Colonic mucosa (tissue), 4 donors: ENCODE results near the gene GALNT17. TPM values are rescaled to one million over a fixed set of nuclear protein-coding genes. Genes with fewer than 3 reads are reported as not detected.

Experiments
- DNase-seq: peaks from one replicate; pipeline ENCODE4 v3.0.0-alpha.2; 2020
- H3K27ac ChIP-seq: fragments of 200-600 bp; one replicate; pipeline ENCODE4 v1.8.0; 2021
- H3K27me3 ChIP-seq: fragments of 200-600 bp; one replicate; pipeline ENCODE4 v1.8.0; 2021
- H3K36me3 ChIP-seq: fragments of 200-600 bp; one replicate; pipeline ENCODE4 v1.8.0; 2021
- H3K4me1 ChIP-seq: fragments of 200-600 bp; one replicate; pipeline ENCODE4 v1.8.0; 2021; ENCODE audit warnings: mild to moderate bottlenecking
- H3K4me3 ChIP-seq: fragments of 200-600 bp; one replicate; pipeline ENCODE4 v1.8.0; 2021
- H3K9ac ChIP-seq, 2 donors: one replicate each; pipeline ENCODE4 v1.7.0; 2013; ENCODE audit warnings: control low read depth in 2 of 2, low read depth in 2 of 2, low read length in 2 of 2
- H3K9me3 ChIP-seq: fragments of 200-600 bp; one replicate; pipeline ENCODE4 v1.8.0; 2021
- CTCF ChIP-seq: fragments of 200-600 bp; IDR thresholded peaks from one replicate; pipeline ENCODE4 v1.8.0; 2022; ENCODE audit warnings: antibody characterized with exemption, mild to moderate bottlenecking
- intact Hi-C: fragments of 100-400 bp; cut with DNase I; formaldehyde crosslinking; loops from one replicate; pipeline ENCODE4 v1.14.1; 2022
- total RNA-seq, 2 donors: library from RNA; stranded (reverse); fragmentation: NEBNext Ultra II Directional in 1 of 2; extraction: Animal tissue kit (Norgen Biotek cat#: 25700) in 1 of 2; gene quantifications; one replicate each; pipeline ENCODE4 v1.2.1, GENCODE V29; 2021
- donor health status: healthy.
- donor health status: DM: no; HTN: no; CAD: no.
- donor health status: DM: no; HTN: no; CAD: no.

The GALNT17 gene
- total RNA-seq, 2 donors from 2014 or later, result 0.37 to 1.3 TPM

- no peak for DNase-seq
- no peaks in the 10 kb centered on the region for H3K27me3 ChIP-seq
- no peaks in the 10 kb centered on the region for H3K4me1 ChIP-seq
- H3K27ac ChIP-seq, result no peak overlapping the region
- H3K9me3 ChIP-seq, result no peaks in the 10 kb centered on the region
- H3K9ac ChIP-seq, result no peak overlapping the region
- no peak overlapping the region for H3K4me3 ChIP-seq
- TF ChIP-seq CTCF, result no peak
- no peaks in the 10 kb centered on the region for H3K36me3 ChIP-seq
- intact Hi-C loops, result no loop called here
These were observed 230.3 kb downstream of the GALNT17 start for GRCh38 chr7:71362240-71362639.

GRCh38 chr7:71363223-71363622 lies 231.3 kb downstream of the GALNT17 start:
- Histone ChIP-seq H3K4me3 (no peak overlapping the region), H3K36me3 (no peaks in the 10 kb centered on the region), H3K27ac (no peak overlapping the region), H3K9ac (no peak overlapping the region), H3K27me3 (no peaks in the 10 kb centered on the region), H3K4me1 (no peaks in the 10 kb centered on the region), H3K9me3 (no peaks in the 10 kb centered on the region)
- no peak for TF ChIP-seq CTCF
- intact Hi-C loops, result no loop called here
- no peak for DNase-seq

GRCh38 chr7:71363627-71364026 lies 231.7 kb downstream of the GALNT17 start:
- no peak overlapping the region for H3K27ac ChIP-seq
- intact Hi-C loops, result no loop called here
- no peak overlapping the region for H3K4me3 ChIP-seq
- H3K27me3 ChIP-seq, result no peaks in the 10 kb centered on the region
- H3K9me3 ChIP-seq, result no peaks in the 10 kb centered on the region
- H3K36me3 ChIP-seq, result no peaks in the 10 kb centered on the region
- no peaks in the 10 kb centered on the region for H3K4me1 ChIP-seq
- H3K9ac ChIP-seq, result no peak overlapping the region
- DNase-seq, result no peak
- TF ChIP-seq CTCF, result no peak

GRCh38 chr7:71364551-71364950 lies 232.6 kb downstream of the GALNT17 start:
- H3K9me3 ChIP-seq, result no peaks in the 10 kb centered on the region
- no peak for TF ChIP-seq CTCF
- no peaks in the 10 kb centered on the region for H3K4me1 ChIP-seq
- no peaks in the 10 kb centered on the region for H3K36me3 ChIP-seq
- intact Hi-C loops, result no loop called here
- H3K9ac ChIP-seq, result no peak overlapping the region
- no peak overlapping the region for H3K27ac ChIP-seq
- H3K27me3 ChIP-seq, result no peaks in the 10 kb centered on the region
- DNase-seq, result no peak
- H3K4me3 ChIP-seq, result no peak overlapping the region

GRCh38 chr7:71372991-71373390 lies 241.0 kb downstream of the GALNT17 start:
- Histone ChIP-seq H3K4me3 (no peak overlapping the region), H3K36me3 (no peaks in the 10 kb centered on the region), H3K27ac (no peak overlapping the region), H3K9ac (no peak overlapping the region), H3K4me1 (no peaks in the 10 kb centered on the region), H3K27me3 (no peaks in the 10 kb centered on the region), H3K9me3 (no peaks in the 10 kb centered on the region)
- TF ChIP-seq CTCF, result no peak
- DNase-seq, result no peak
- intact Hi-C loops, result no loop called here

- Histone ChIP-seq H3K27ac (no peak overlapping the region), H3K9me3 (no peaks in the 10 kb centered on the region), H3K4me3 (no peak overlapping the region), H3K36me3 (no peaks in the 10 kb centered on the region), H3K4me1 (no peaks in the 10 kb centered on the region), H3K27me3 (no peaks in the 10 kb centered on the region), H3K9ac (no peak overlapping the region)
- intact Hi-C loops, result no loop called here
- DNase-seq, result no peak
- no peak for TF ChIP-seq CTCF
These were observed 245.1 kb downstream of the GALNT17 start for GRCh38 chr7:71377062-71377461.
